H9 (cell line): ENCODE measurements around the gene LCMT1. TPM values are rescaled to one million over a fixed set of nuclear protein-coding genes. Genes with fewer than 3 reads are reported as not detected.

Experiments used
- DNase-seq: peaks from one replicate; pipeline ENCODE4 v3.0.0-alpha.2; 2017
- H2AFZ ChIP-seq: one replicate; pipeline ENCODE4 v1.6.1; 2013; ENCODE audit warnings: mild to moderate bottlenecking, low read length, control low read depth, moderate library complexity
- H2AK5ac ChIP-seq: 2 replicates; pipeline ENCODE4 v1.6.1; 2013; ENCODE audit warnings: low read length, control low read depth, mixed read lengths; ENCODE audit not compliant: insufficient read length
- H2BK120ac ChIP-seq: one replicate; pipeline ENCODE4 v1.6.1; 2013; ENCODE audit warnings: low read depth, mild to moderate bottlenecking, low read length, control low read depth, inconsistent platforms; ENCODE audit not compliant: poor library complexity, severe bottlenecking
- H2BK12ac ChIP-seq: 2 replicates; pipeline ENCODE4 v1.6.1; 2013; ENCODE audit warnings: low read length, control low read depth, mixed read lengths, low read depth; ENCODE audit not compliant: insufficient read length
- H2BK15ac ChIP-seq: 2 replicates; pipeline ENCODE4 v1.6.1; 2013; ENCODE audit warnings: low read depth, low read length, control low read depth
- H2BK20ac ChIP-seq: one replicate; pipeline ENCODE4 v1.6.1; 2013; ENCODE audit warnings: low read depth, mild to moderate bottlenecking, low read length, control low read depth, inconsistent platforms; ENCODE audit not compliant: poor library complexity, severe bottlenecking
- H2BK5ac ChIP-seq: 2 replicates; pipeline ENCODE4 v1.6.1; 2013; ENCODE audit warnings: low read length, control low read depth, mixed read lengths; ENCODE audit not compliant: insufficient read length
- H3K14ac ChIP-seq: 2 replicates; pipeline ENCODE4 v1.6.1; 2013; ENCODE audit warnings: low read length, control low read depth; ENCODE audit not compliant: insufficient read depth
- H3K18ac ChIP-seq: 2 replicates; pipeline ENCODE4 v1.6.1; 2013; ENCODE audit warnings: low read depth, mild to moderate bottlenecking, mixed read lengths, low read length, control low read depth; ENCODE audit not compliant: insufficient read length
- H3K23ac ChIP-seq: 2 replicates; pipeline ENCODE4 v1.6.1; 2013; ENCODE audit warnings: low read length, control low read depth, mixed read lengths, low read depth; ENCODE audit not compliant: insufficient read length
- H3K23me2 ChIP-seq: 2 replicates; pipeline ENCODE4 v1.6.1; 2013; ENCODE audit warnings: low read depth, mild to moderate bottlenecking, mixed read lengths, low read length, control low read depth; ENCODE audit not compliant: insufficient read length, poor library complexity, severe bottlenecking
- H3K27ac ChIP-seq: 2 replicates; pipeline ENCODE4 v1.5.1; 2013; ENCODE audit warnings: low read length, control low read depth, mixed read lengths, low read depth; ENCODE audit not compliant: insufficient read length
- H3K27me3 ChIP-seq: 2 replicates; pipeline ENCODE4 v1.6.1; 2013; ENCODE audit warnings: low read length, control low read depth, inconsistent platforms; ENCODE audit not compliant: insufficient read depth
- H3K4ac ChIP-seq: 2 replicates; pipeline ENCODE4 v1.6.1; 2013; ENCODE audit warnings: low read depth, mild to moderate bottlenecking, control low read depth, inconsistent platforms, low read length, moderate library complexity
- H3K4me1 ChIP-seq: 2 replicates; pipeline ENCODE4 v1.6.1; 2013; ENCODE audit warnings: low read length, control low read depth, inconsistent platforms; ENCODE audit not compliant: insufficient read depth
- H3K4me2 ChIP-seq: 2 replicates; pipeline ENCODE4 v1.6.1; 2013; ENCODE audit warnings: low read length, control low read depth, mixed read lengths; ENCODE audit not compliant: insufficient read length, insufficient read depth
- H3K56ac ChIP-seq: 2 replicates; pipeline ENCODE4 v1.6.1; 2013; ENCODE audit warnings: low read depth, mild to moderate bottlenecking, mixed read lengths, low read length, control low read depth; ENCODE audit not compliant: insufficient read length
- H3K79me1 ChIP-seq: 2 replicates; pipeline ENCODE4 v1.6.1; 2013; ENCODE audit warnings: low read depth, mild to moderate bottlenecking, moderate library complexity, low read length, control low read depth, inconsistent platforms; ENCODE audit not compliant: insufficient read depth, poor library complexity, severe bottlenecking
- H3K79me2 ChIP-seq: 2 replicates; pipeline ENCODE4 v1.6.1; 2013; ENCODE audit warnings: low read length, control low read depth, inconsistent platforms; ENCODE audit not compliant: insufficient read depth
- H3K9ac ChIP-seq: 2 replicates; pipeline ENCODE4 v1.6.1; 2013; ENCODE audit warnings: low read length, control low read depth, mixed read lengths; ENCODE audit not compliant: insufficient read length; ENCODE audit errors: extremely low read depth
- H3K9me3 ChIP-seq: one replicate; pipeline ENCODE4 v1.6.1; 2013; ENCODE audit warnings: low read depth, low read length, inconsistent platforms; ENCODE audit not compliant: control insufficient read depth
- H3T11ph ChIP-seq: one replicate; pipeline ENCODE4 v1.6.1; 2013; ENCODE audit warnings: mild to moderate bottlenecking, low read length, control low read depth, inconsistent platforms
- H4K20me1 ChIP-seq: one replicate; pipeline ENCODE4 v1.6.1; 2013; ENCODE audit not compliant: control insufficient read depth, insufficient read length, insufficient read depth
- H4K5ac ChIP-seq: 2 replicates; pipeline ENCODE4 v1.6.1; 2013; ENCODE audit warnings: low read depth, mild to moderate bottlenecking, mixed read lengths, low read length, control low read depth; ENCODE audit not compliant: insufficient read length
- H4K8ac ChIP-seq: replicated peaks from 2 replicates; pipeline ENCODE4 v1.6.1; 2013; ENCODE audit warnings: low read length, control low read depth, mixed read lengths, low read depth; ENCODE audit not compliant: insufficient read length
- H4K91ac ChIP-seq: 2 replicates; pipeline ENCODE4 v1.6.1; 2013; ENCODE audit warnings: low read depth, mild to moderate bottlenecking, moderate library complexity, mixed read lengths, low read length, control low read depth; ENCODE audit not compliant: insufficient read length
- H3K27ac Mint-ChIP-seq, 3 experiments: 2 replicates in 2 of 3; 3 replicates in 1 of 3; pipeline ENCODE4 v1.8.0; 2020 to 2021; ENCODE audit warnings: mixed read lengths in 3 of 3, mild to moderate bottlenecking in 1 of 3, moderate library complexity in 1 of 3
- H3K27me3 Mint-ChIP-seq: 2 replicates; pipeline ENCODE4 v1.8.0; 2021; ENCODE audit warnings: low read depth, mild to moderate bottlenecking, moderate library complexity, mixed read lengths
- H3K36me3 Mint-ChIP-seq, 3 experiments: 2 replicates in 2 of 3; 3 replicates in 1 of 3; pipeline ENCODE4 v1.8.0; 2020 to 2021; ENCODE audit warnings: low read depth in 3 of 3, mixed read lengths in 3 of 3; ENCODE audit not compliant: insufficient read depth in 1 of 3
- H3K4me1 Mint-ChIP-seq, 2 experiments: 2 replicates each; pipeline ENCODE4 v1.8.0; 2020; ENCODE audit warnings: mixed read lengths in 2 of 2
- H3K4me3 Mint-ChIP-seq, 2 experiments: 2 replicates in 1 of 2; 3 replicates in 1 of 2; pipeline ENCODE4 v1.8.0; 2020 to 2021; ENCODE audit warnings: mild to moderate bottlenecking in 2 of 2, mixed read lengths in 2 of 2, moderate library complexity in 1 of 2
- H3K9me3 Mint-ChIP-seq, 2 experiments: 2 replicates in 1 of 2; 3 replicates in 1 of 2; pipeline ENCODE4 v1.8.0; 2020; ENCODE audit warnings: mild to moderate bottlenecking in 2 of 2, mixed read lengths in 2 of 2, moderate library complexity in 1 of 2
- WGBS: extraction: QIAGEN DNeasy Blood & Tissue Kit; methylation state at CpG from one replicate; pipeline ENCODE4 v1.1.7; 2013; ENCODE audit warnings: missing lambda C conversion rate, low lambda C conversion rate, mixed read lengths; ENCODE audit not compliant: insufficient read length; ENCODE audit errors: extremely low coverage; 5-methylcytosine and 5-hydroxymethylcytosine counted together
- total RNA-seq: library from RNA; stranded (reverse); gene quantifications from 2 replicates; pipeline ENCODE4 v1.2.1, GENCODE V29; 2021
- TF ChIP-seq, protein P1 (sequence below): fragments of 200-600 bp; sonication (generic); conservative IDR thresholded peaks from 3 replicates; pipeline ENCODE4 v1.8.0; 2021; ENCODE audit warnings: antibody characterized with exemption, mild to moderate bottlenecking

Gene LCMT1
- total RNA-seq, 1 experiment from 2014 or later, result 81.2 TPM

DNA sequence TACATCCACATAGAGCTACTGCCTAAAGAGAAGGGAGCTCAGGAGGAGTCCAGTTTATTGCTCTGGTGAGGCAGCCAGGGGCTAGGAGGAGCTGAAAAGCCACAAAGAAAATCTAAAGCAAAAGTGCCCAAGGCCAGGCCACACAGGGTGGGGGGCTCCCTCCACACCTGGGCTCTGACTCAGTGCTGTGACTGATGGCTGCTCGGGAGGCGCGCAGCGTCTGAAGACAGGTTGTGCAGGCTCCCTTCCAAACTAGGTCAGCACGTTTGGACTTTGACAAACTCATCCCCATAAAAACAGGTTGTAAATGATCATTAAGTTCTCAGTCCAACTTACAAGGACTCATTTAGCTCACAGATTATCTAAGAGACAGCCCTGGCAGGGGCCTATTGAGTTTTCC is 22.2 kb upstream of the LCMT1 start:
- H4K20me1 ChIP-seq, result no peaks in the 10 kb centered on the region
- no CpG with 5 or more reads among the region's 5 CpGs for WGBS
- no peak overlapping the region for H3K27ac ChIP-seq
- DNase-seq, result no peak
- H4K91ac ChIP-seq, result no peak overlapping the region
- Mint-ChIP-seq H3K4me3 (no peak overlapping the region), H3K27ac (no peak overlapping the region; a peak in 1 of 7 replicates), H3K27me3 (peaks cover 9% of the 10 kb centered on the region), H3K4me1 (no peaks in the 10 kb centered on the region), H3K9me3 (no peaks in the 10 kb centered on the region), H3K36me3 (no peaks in the 10 kb centered on the region)
- H4K5ac ChIP-seq, result no peak overlapping the region
- H3T11ph ChIP-seq, result no peak overlapping the region
- H3K9ac ChIP-seq, result no peak overlapping the region
- H3K79me2 ChIP-seq, result no peaks in the 10 kb centered on the region
- no peak overlapping the region for H3K56ac ChIP-seq
- H3K9me3 ChIP-seq, result no peaks in the 10 kb centered on the region
- no peak overlapping the region for H2AFZ ChIP-seq
- no peaks in the 10 kb centered on the region for H3K79me1 ChIP-seq
- H2BK120ac ChIP-seq, result no peak overlapping the region
- no peaks in the 10 kb centered on the region for H3K23me2 ChIP-seq
- H3K4ac ChIP-seq, result no peak overlapping the region
- H3K14ac ChIP-seq, result no peak overlapping the region
- H2AK5ac ChIP-seq, result no peak overlapping the region
- no peak overlapping the region for H3K23ac ChIP-seq
- H3K18ac ChIP-seq, result no peak overlapping the region
- TF ChIP-seq, protein P1, sequence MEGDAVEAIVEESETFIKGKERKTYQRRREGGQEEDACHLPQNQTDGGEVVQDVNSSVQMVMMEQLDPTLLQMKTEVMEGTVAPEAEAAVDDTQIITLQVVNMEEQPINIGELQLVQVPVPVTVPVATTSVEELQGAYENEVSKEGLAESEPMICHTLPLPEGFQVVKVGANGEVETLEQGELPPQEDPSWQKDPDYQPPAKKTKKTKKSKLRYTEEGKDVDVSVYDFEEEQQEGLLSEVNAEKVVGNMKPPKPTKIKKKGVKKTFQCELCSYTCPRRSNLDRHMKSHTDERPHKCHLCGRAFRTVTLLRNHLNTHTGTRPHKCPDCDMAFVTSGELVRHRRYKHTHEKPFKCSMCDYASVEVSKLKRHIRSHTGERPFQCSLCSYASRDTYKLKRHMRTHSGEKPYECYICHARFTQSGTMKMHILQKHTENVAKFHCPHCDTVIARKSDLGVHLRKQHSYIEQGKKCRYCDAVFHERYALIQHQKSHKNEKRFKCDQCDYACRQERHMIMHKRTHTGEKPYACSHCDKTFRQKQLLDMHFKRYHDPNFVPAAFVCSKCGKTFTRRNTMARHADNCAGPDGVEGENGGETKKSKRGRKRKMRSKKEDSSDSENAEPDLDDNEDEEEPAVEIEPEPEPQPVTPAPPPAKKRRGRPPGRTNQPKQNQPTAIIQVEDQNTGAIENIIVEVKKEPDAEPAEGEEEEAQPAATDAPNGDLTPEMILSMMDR, result no peak
- no peak overlapping the region for H4K8ac ChIP-seq
- no peak overlapping the region for H2BK20ac ChIP-seq
- no peaks in the 10 kb centered on the region for H3K27me3 ChIP-seq
- no peak overlapping the region for H3K4me2 ChIP-seq
- H3K4me1 ChIP-seq, result no peaks in the 10 kb centered on the region
- no peak overlapping the region for H2BK5ac ChIP-seq
- no peak overlapping the region for H2BK12ac ChIP-seq
- H2BK15ac ChIP-seq, result no peak overlapping the region
